Aorta (tissue), 5 donors: ENCODE results near the gene KMT5C. TPM values are rescaled to one million over a fixed set of nuclear protein-coding genes. Genes with fewer than 3 reads are reported as not detected.

ENCODE experiments used
- ATAC-seq: fragments of 200-7000 bp; cut with Tn5 transposase; one replicate; pipeline ENCODE4 v1.9.1; 2022; ENCODE audit warnings: moderate library complexity; ENCODE audit not compliant: low FRiP score
- DNase-seq, 2 donors: peaks; one replicate each; pipeline ENCODE4 v3.0.0-alpha.2; 2020
- H3K27ac ChIP-seq, 2 donors: one replicate each; pipeline ENCODE4 v1.5.1; 2013; ENCODE audit warnings: low read length in 2 of 2, mild to moderate bottlenecking in 2 of 2, moderate library complexity in 2 of 2, control low read depth in 1 of 2, inconsistent platforms in 1 of 2, low read depth in 1 of 2
- H3K27me3 ChIP-seq, 2 donors: one replicate each; pipeline ENCODE4 v1.6.1; 2013; ENCODE audit warnings: control low read depth in 1 of 2, low read length in 1 of 2, mild to moderate bottlenecking in 1 of 2, moderate library complexity in 1 of 2; ENCODE audit not compliant: insufficient read depth in 2 of 2, control insufficient read depth in 1 of 2
- H3K36me3 ChIP-seq, 2 donors: one replicate each; pipeline ENCODE4 v1.6.1; 2013; ENCODE audit warnings: control low read depth in 1 of 2, low read length in 1 of 2, mild to moderate bottlenecking in 1 of 2; ENCODE audit not compliant: insufficient read depth in 2 of 2, control insufficient read depth in 1 of 2
- H3K4me1 ChIP-seq, 2 donors: one replicate each; pipeline ENCODE4 v1.6.1; 2013; ENCODE audit warnings: low read length in 2 of 2, control low read depth in 1 of 2, mild to moderate bottlenecking in 1 of 2, moderate library complexity in 1 of 2; ENCODE audit not compliant: insufficient read depth in 2 of 2, control insufficient read depth in 1 of 2
- H3K4me3 ChIP-seq, 2 donors: one replicate each; pipeline ENCODE4 v1.5.1; 2013; ENCODE audit warnings: low read length in 2 of 2, control low read depth in 1 of 2, mild to moderate bottlenecking in 1 of 2
- H3K9me3 ChIP-seq: one replicate; pipeline ENCODE4 v1.6.1; 2013; ENCODE audit warnings: mild to moderate bottlenecking, low read length; ENCODE audit not compliant: control insufficient read depth
- WGBS, 2 donors: extraction: QIAGEN DNeasy Blood & Tissue Kit; methylation state at CpG; one replicate each; pipeline ENCODE4 v1.1.7; 2013; 5-methylcytosine and 5-hydroxymethylcytosine counted together
- intact Hi-C, 2 donors: fragments of 100-400 bp; cut with DNase I; formaldehyde crosslinking; loops; one replicate each; pipeline versions ENCODE4 v1.14.2 to v1.15.0; 2022
- polyA plus RNA-seq, 2 donors: library from polyadenylated mRNA; stranded (reverse); fragments of 200-250 nt; gene quantifications; one replicate each; pipeline ENCODE4 v1.2.3, GENCODE V29; 2013
- total RNA-seq, 2 donors: library from RNA; stranded (reverse); fragmentation: NEBNext Ultra II Directional; extraction: Animal tissue kit (Norgen Biotek cat#: 25700); gene quantifications; one replicate each; pipeline ENCODE4 v1.2.1, GENCODE V29; 2021
- donor health status: healthy with polysubstance abuse.
- donor health status: Bipolar disorder and iron deficiency.
- donor health status: DM: no; HTN: no; CAD: no.
- donor health status: DM: no; HTN: no; CAD: no.
- donor health status: DM: yes; HTN: yes; CAD: no.

The KMT5C gene
- total and polyA plus RNA-seq, 4 donors = 3.4 to 13.2 (median 8.7) TPM

DNA sequence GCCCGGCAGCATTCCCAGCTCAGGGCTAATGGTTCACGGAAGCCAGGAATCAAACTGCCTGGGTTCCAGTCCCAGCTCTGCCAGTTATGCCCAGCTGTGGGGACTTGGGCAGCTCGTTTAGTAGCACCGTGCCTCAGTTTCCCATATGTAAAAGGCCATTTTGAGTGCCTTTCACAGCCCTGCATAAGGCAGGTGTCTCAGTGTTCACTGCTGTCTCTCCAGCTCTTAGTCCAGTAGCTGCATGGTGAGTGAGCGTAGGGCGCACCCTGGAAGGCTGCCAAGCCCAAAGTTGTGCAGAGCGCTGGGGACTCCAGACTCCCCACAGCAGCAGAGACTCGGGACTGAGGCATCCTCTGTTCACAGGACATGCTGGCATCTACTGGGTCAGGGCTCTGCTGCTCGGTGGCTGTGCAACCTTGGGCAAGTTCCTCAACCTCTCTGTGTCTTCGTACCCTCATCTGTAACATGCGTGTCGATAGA is 51.6 kb downstream of the KMT5C start:
- Histone ChIP-seq H3K9me3 (no peaks in the 10 kb centered on the region), H3K36me3 (no peaks in the 10 kb centered on the region), H3K27ac (no peak overlapping the region), H3K4me3 (no peak overlapping the region), H3K4me1 (no peaks in the 10 kb centered on the region), H3K27me3 (no peaks in the 10 kb centered on the region)
- ATAC-seq (no peak), DNase-seq (no peak)
- WGBS, 2 donors = 75 to 78% methylated on average over 12 of the region's 12 CpGs
- intact Hi-C loops = no loop called here

DNA sequence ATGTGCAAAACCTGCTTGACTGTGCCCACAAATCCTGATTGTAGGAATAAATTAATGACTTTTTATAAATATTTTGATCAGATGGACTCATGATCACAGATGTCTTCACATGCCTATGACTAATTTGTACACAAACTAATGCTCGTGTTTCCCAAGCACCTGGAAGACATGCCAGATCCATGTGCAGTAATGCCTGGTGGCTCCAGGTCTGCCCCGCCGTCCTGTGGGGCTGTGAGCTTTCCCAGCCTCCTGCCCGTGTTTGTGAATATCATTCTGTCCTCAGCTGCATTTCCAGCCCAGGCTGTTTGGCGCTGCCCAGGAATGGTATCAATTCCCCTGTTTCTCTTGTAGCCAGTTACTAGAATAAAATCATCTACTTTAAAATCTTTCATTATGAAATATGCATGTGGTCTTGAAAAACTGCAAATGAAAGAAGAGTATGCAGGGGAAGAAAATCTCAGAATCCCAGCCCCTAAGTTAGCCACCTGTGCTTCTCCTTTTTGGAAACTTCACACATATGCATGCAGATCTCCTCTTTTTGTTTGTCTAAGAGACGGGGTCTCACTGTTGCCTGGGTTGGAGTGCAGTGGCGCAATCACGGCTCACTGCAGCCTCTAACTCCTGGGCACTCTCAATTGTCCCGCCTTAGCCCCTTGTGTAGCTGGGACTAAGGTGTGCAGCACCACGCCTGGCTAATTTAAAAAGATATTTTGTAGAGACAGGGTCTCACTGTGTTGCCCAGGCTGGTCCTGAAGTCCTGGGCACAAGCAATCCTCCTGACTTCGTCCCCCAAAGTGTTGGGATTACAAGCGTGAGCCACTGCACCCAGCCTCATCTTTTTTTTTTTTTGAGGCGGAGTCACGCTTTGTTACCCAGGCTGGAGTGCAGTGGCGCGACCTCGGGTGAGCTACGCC is 52.3 kb downstream of the KMT5C start:
- no peaks in the 10 kb centered on the region for H3K36me3 ChIP-seq
- H3K27me3 ChIP-seq = no peaks in the 10 kb centered on the region
- no peaks in the 10 kb centered on the region for H3K9me3 ChIP-seq
- DNase-seq (no peak), ATAC-seq (no peak)
- 69 to 72% methylated on average over 18 of the region's 18 CpGs for WGBS, 2 donors
- intact Hi-C loops = no loop called here
- no peaks in the 10 kb centered on the region for H3K4me1 ChIP-seq
- no peak overlapping the region for H3K27ac ChIP-seq
- H3K4me3 ChIP-seq = no peak overlapping the region

DNA sequence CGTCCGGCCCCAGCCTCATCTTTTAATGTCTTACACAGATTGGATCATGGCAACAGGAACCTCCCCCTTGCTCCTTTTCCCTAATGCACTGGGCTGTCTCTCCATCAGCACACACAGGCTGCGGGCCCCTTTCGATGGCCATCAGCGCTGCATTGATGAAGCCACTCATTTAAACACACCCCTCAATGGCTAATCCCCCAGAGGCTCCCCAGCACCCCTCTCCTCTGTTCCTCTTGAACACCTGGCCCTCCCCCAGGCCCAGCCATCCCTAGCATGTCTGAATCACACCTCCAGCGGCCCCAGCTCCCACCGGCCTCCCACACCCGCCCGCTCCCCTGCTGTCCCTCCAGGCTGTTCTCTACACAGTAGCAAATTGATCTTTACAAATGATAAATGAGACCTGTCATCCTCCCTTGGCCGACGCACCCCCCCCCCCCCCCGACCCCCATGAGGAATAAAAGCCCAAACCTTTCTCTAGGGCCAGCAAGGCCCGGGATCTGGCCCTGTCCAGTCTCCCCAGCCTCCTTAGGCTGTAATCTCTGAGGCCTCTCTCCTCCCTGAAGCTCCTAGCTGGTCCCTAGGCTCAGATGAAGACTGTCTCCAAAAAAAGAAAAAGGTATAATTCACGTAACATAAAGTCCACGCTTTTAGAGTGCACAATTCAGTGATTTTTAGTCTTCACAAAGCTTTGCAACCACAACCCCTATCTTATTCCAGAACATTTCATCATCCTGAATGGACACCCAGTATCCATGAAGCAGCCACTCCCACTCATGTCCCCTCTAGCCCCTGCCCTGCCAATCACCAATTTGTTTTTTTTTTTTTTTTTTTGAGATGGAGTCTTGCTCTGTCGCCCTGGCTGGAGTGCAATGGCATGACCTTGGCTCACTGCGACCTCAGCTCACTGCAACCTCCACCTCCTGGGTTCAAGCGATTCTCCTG is 53.4 kb downstream of the KMT5C start:
- Histone ChIP-seq H3K4me3 (no peak overlapping the region), H3K9me3 (no peaks in the 10 kb centered on the region), H3K36me3 (no peaks in the 10 kb centered on the region), H3K27ac (no peak overlapping the region), H3K4me1 (no peaks in the 10 kb centered on the region), H3K27me3 (no peaks in the 10 kb centered on the region)
- ATAC-seq (no peak), DNase-seq (no peak)
- WGBS, 2 donors = 61 to 65% methylated on average over 18 of the region's 18 CpGs
- intact Hi-C loops = no loop called here

Other genes with a start within 250 kb of the KMT5C start
- 100 to 1,000 TPM; 134 to 218 TPM for gene PPP1R12C, start 222.2 kb upstream of the KMT5C start, total RNA-seq
- 100 to 1,000 TPM; 104 to 432 TPM for gene PPP1R12C, start 222.2 kb upstream of the KMT5C start, polyA plus RNA-seq
- 1 to 10 TPM in 1 of 2 donors, not detected in 1; 1.3 TPM for gene TNNT1, start 190.7 kb upstream of the KMT5C start, total RNA-seq
- 1 to 10 TPM; 1.4 to 2.0 TPM for gene TNNT1, start 190.7 kb upstream of the KMT5C start, polyA plus RNA-seq
- gene TNNI3, start 182.1 kb upstream of the KMT5C start, total RNA-seq = not detected
- gene TNNI3, start 182.1 kb upstream of the KMT5C start, polyA plus RNA-seq = 10 to 100 TPM in 1 of 2 donors, under 1 TPM in 1; 0.51 to 14.1 TPM
- gene DNAAF3, start 173.3 kb upstream of the KMT5C start, total RNA-seq = not detected
- gene DNAAF3, start 173.3 kb upstream of the KMT5C start, polyA plus RNA-seq = under 1 TPM; 0.38 to 0.87 TPM
- gene SYT5, start 159.6 kb upstream of the KMT5C start, total RNA-seq = not detected
- gene SYT5, start 159.6 kb upstream of the KMT5C start, polyA plus RNA-seq = not detected
- gene PTPRH, start 130.4 kb upstream of the KMT5C start, total RNA-seq = 1 to 10 TPM in 1 of 2 donors, under 1 TPM in 1; 0.29 to 1.9 TPM
- 1 to 10 TPM in 1 of 2 donors, under 1 TPM in 1; 0.03 to 7.5 TPM for gene PTPRH, start 130.4 kb upstream of the KMT5C start, polyA plus RNA-seq
- gene TMEM86B, start 111.1 kb upstream of the KMT5C start, total RNA-seq = 1 to 10 TPM; 2.0 to 3.6 TPM
- 10 to 100 TPM in 1 of 2 donors, 1 to 10 TPM in 1; 2.9 to 10.9 TPM for gene TMEM86B, start 111.1 kb upstream of the KMT5C start, polyA plus RNA-seq
- gene PPP6R1, start 80.9 kb upstream of the KMT5C start, total RNA-seq = 10 to 100 TPM; 47.9 to 55.4 TPM
- 10 to 100 TPM; 15.2 to 25.3 TPM for gene PPP6R1, start 80.9 kb upstream of the KMT5C start, polyA plus RNA-seq
- gene HSPBP1, start 59.8 kb upstream of the KMT5C start, total RNA-seq = 10 to 100 TPM; 14.1 to 16.3 TPM
- gene HSPBP1, start 59.8 kb upstream of the KMT5C start, polyA plus RNA-seq = 10 to 100 TPM; 14.7 to 25.3 TPM
- gene BRSK1, start 55.9 kb upstream of the KMT5C start, total RNA-seq = 10 to 100 TPM; 14.2 to 18.5 TPM
- gene BRSK1, start 55.9 kb upstream of the KMT5C start, polyA plus RNA-seq = 10 to 100 TPM in 1 of 2 donors, 1 to 10 TPM in 1; 4.8 to 25.1 TPM
- 1 to 10 TPM; 2.9 to 9.6 TPM for gene TMEM150B, start 14.5 kb upstream of the KMT5C start, total RNA-seq
- 1 to 10 TPM in 1 of 2 donors, under 1 TPM in 1; 0.72 to 5.5 TPM for gene TMEM150B, start 14.5 kb upstream of the KMT5C start, polyA plus RNA-seq
- gene COX6B2, start 14.8 kb downstream of the KMT5C start, total RNA-seq = under 1 TPM; 0.19 to 0.99 TPM
- not detected for gene COX6B2, start 14.8 kb downstream of the KMT5C start, polyA plus RNA-seq
- gene GARIN5B, start 23.4 kb downstream of the KMT5C start, total RNA-seq = not detected
- not detected for gene GARIN5B, start 23.4 kb downstream of the KMT5C start, polyA plus RNA-seq
- gene IL11, start 30.6 kb downstream of the KMT5C start, total RNA-seq = under 1 TPM; 0.23 to 0.27 TPM
- 1 to 10 TPM in 1 of 2 donors, not detected in 1; 2.1 TPM for gene IL11, start 30.6 kb downstream of the KMT5C start, polyA plus RNA-seq
- not detected for gene TMEM190, start 37.0 kb downstream of the KMT5C start, total RNA-seq
- not detected for gene TMEM190, start 37.0 kb downstream of the KMT5C start, polyA plus RNA-seq
- gene TMEM238, start 44.4 kb downstream of the KMT5C start, total RNA-seq = 1 to 10 TPM in 1 of 2 donors, under 1 TPM in 1; 0.94 to 2.4 TPM
- not detected for gene TMEM238, start 44.4 kb downstream of the KMT5C start, polyA plus RNA-seq
- gene RPL28, start 46.1 kb downstream of the KMT5C start, total RNA-seq = 1,000 to 10,000 TPM in 1 of 2 donors, 100 to 1,000 TPM in 1; 841 to 1,022 TPM
- 1,000 to 10,000 TPM; 1,298 to 1,335 TPM for gene RPL28, start 46.1 kb downstream of the KMT5C start, polyA plus RNA-seq
- gene UBE2S, start 67.9 kb downstream of the KMT5C start, total RNA-seq = 10 to 100 TPM; 13.2 to 26.8 TPM
- gene UBE2S, start 67.9 kb downstream of the KMT5C start, polyA plus RNA-seq = 1 to 10 TPM; 7.0 to 8.4 TPM
- gene SHISA7, start 103.4 kb downstream of the KMT5C start, total RNA-seq = not detected
- under 1 TPM in 1 of 2 donors, not detected in 1; 0.05 TPM for gene SHISA7, start 103.4 kb downstream of the KMT5C start, polyA plus RNA-seq
- 10 to 100 TPM; 18.6 to 30.6 TPM for gene ISOC2, start 121.8 kb downstream of the KMT5C start, total RNA-seq
- gene ISOC2, start 121.8 kb downstream of the KMT5C start, polyA plus RNA-seq = 10 to 100 TPM; 42.6 to 47.3 TPM
- gene C19orf85, start 124.9 kb downstream of the KMT5C start, total RNA-seq = not detected
- not detected for gene C19orf85, start 124.9 kb downstream of the KMT5C start, polyA plus RNA-seq
- 1 to 10 TPM; 6.9 to 7.0 TPM for gene ZNF628, start 136.7 kb downstream of the KMT5C start, total RNA-seq
- 1 to 10 TPM; 1.3 to 2.0 TPM for gene ZNF628, start 136.7 kb downstream of the KMT5C start, polyA plus RNA-seq
- 10 to 100 TPM; 15.3 to 16.2 TPM for gene NAT14, start 145.3 kb downstream of the KMT5C start, total RNA-seq
- gene NAT14, start 145.3 kb downstream of the KMT5C start, polyA plus RNA-seq = 10 to 100 TPM in 1 of 2 donors, 1 to 10 TPM in 1; 3.1 to 19.2 TPM
- 10 to 100 TPM in 1 of 2 donors, 1 to 10 TPM in 1; 8.6 to 64.1 TPM for gene SSC5D, start 148.6 kb downstream of the KMT5C start, total RNA-seq
- 1 to 10 TPM; 1.6 to 3.7 TPM for gene SSC5D, start 148.6 kb downstream of the KMT5C start, polyA plus RNA-seq
- not detected for gene SBK2, start 197.3 kb downstream of the KMT5C start, total RNA-seq
- gene SBK2, start 197.3 kb downstream of the KMT5C start, polyA plus RNA-seq = not detected
- under 1 TPM in 1 of 2 donors, not detected in 1; 0.48 TPM for gene SBK3, start 205.7 kb downstream of the KMT5C start, total RNA-seq
- not detected for gene SBK3, start 205.7 kb downstream of the KMT5C start, polyA plus RNA-seq
- gene ZNF579, start 241.0 kb downstream of the KMT5C start, total RNA-seq = 10 to 100 TPM; 12.9 to 13.1 TPM
- gene ZNF579, start 241.0 kb downstream of the KMT5C start, polyA plus RNA-seq = 10 to 100 TPM in 1 of 2 donors, under 1 TPM in 1; 0.63 to 12.6 TPM